ENCODE data around the gene ABLIM3. TPM values are rescaled to one million over a fixed set of nuclear protein-coding genes. Genes with fewer than 3 reads are reported as not detected.

Gene ABLIM3
- total and polyA plus RNA-seq, 2 experiments from 2014 or later, result 7.3 to 7.8 TPM

DNA sequence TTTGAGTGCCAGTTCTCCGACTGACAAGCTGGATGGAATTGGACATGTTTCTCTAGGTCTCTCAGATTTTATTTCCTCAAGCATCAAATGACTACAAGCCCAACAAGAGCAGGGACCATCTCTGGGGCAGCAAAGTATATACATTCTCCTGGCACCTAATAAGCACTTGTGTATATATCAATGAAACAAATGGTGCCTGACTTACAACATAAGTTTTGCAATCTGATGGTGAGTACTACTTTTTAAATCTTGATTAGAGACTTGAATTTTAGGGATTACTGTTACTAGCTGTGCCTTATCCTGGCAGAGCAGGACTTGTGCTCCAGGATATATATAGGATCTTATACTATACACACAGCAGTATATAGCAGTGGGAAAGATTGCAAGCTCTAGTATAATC lies 8.8 kb upstream of the ABLIM3 start:
- H3K27ac ChIP-seq, result no peak overlapping the region
- H4K20me1 ChIP-seq (ENCODE audit: insufficient read depth, poor library complexity, severe bottlenecking), result no peaks in the 10 kb centered on the region
- no peak for DNase-seq (ENCODE audit: low spot score)
- 88% methylated on average over 1 of the region's 1 CpG for WGBS (ENCODE audit: low lambda C conversion rate, missing lambda C conversion rate)
- no peak overlapping the region for H3K4me3 ChIP-seq
- H3K9me3 ChIP-seq (ENCODE audit: low read depth), result no peaks in the 10 kb centered on the region
- H3K79me2 ChIP-seq, result no peaks in the 10 kb centered on the region
- H3K27me3 ChIP-seq, result no peaks in the 10 kb centered on the region
- TF ChIP-seq, protein P1, sequence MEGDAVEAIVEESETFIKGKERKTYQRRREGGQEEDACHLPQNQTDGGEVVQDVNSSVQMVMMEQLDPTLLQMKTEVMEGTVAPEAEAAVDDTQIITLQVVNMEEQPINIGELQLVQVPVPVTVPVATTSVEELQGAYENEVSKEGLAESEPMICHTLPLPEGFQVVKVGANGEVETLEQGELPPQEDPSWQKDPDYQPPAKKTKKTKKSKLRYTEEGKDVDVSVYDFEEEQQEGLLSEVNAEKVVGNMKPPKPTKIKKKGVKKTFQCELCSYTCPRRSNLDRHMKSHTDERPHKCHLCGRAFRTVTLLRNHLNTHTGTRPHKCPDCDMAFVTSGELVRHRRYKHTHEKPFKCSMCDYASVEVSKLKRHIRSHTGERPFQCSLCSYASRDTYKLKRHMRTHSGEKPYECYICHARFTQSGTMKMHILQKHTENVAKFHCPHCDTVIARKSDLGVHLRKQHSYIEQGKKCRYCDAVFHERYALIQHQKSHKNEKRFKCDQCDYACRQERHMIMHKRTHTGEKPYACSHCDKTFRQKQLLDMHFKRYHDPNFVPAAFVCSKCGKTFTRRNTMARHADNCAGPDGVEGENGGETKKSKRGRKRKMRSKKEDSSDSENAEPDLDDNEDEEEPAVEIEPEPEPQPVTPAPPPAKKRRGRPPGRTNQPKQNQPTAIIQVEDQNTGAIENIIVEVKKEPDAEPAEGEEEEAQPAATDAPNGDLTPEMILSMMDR (IDR thresholded peaks at IDR 0.05; ENCODE audit: poor library complexity), result no peak
- TF ChIP-seq EZH2 (IDR thresholded peaks at IDR 0.05; ENCODE audit: borderline replicate concordance), result no peak
- no peak for TF ChIP-seq EZH2phosphoT487 (IDR thresholded peaks at IDR 0.05; ENCODE audit: low read depth, severe bottlenecking, unreplicated experiment)
- H3K4me1 ChIP-seq (ENCODE audit: insufficient read depth), result peaks cover 4% of the 10 kb centered on the region
- H2AFZ ChIP-seq, result no peak overlapping the region
- H3K36me3 ChIP-seq (replicated peaks; ENCODE audit: insufficient read depth, low read depth), result no peaks in the 10 kb centered on the region
- H3K4me2 ChIP-seq, result no peak overlapping the region
- no peaks in the 10 kb centered on the region for H3K9me2 ChIP-seq (replicated peaks; ENCODE audit: insufficient read depth)

DNA sequence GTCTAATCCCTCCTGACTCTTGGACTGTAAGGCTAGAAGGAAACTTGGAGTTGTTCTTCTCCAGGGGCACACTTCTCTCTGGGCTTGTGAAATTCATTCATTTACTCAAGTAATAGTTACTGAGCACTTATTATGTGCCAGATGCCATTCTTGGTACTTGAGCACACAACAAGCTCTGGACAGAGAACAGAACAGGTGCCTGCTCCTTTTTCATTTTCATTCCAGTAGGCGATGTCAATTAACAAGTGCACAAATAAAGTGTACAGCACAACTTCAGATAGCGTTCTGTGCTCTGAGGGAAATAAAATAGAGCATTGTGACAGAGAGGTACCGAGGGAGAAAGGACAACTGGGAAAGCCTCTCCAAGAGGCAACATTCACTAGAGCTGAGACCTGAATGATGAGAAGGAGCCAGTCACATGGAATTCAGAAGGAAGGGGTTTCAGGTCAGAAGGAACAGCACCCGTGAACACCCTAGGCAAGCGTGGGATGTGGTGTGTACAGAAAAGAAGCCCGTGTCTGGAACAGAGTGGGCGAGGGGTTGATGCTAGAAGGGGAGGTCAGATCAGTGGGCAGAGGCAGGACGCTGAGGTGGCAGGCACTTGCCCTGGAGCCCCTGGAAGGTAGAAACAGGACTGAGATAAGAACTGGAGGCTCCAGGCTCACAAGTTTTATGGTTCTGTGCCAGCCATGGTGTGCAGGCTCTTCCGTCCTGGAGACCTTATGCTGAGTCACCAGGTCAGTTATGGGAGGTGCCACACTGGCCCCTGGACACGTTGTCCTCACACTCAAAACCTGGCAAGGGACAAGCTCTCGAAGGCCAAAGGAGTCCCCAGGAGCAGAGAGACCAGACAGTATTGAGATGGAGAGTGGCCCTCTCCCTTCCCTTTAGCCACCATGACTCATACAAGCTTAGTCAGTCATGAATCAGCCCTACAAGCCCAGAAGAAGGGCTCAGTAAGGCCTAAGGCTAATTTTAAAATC lies 7.2 kb upstream of the ABLIM3 start:
- Histone ChIP-seq H3K79me2 (no peaks in the 10 kb centered on the region), H3K9me3 (ENCODE audit: low read depth) (no peaks in the 10 kb centered on the region), H3K9me2 (replicated peaks; ENCODE audit: insufficient read depth) (no peaks in the 10 kb centered on the region), H3K4me1 (ENCODE audit: insufficient read depth) (peaks cover 4% of the 10 kb centered on the region), H3K4me2 (no peak overlapping the region), H3K4me3 (no peak overlapping the region), H3K27me3 (no peaks in the 10 kb centered on the region), H2AFZ (no peak overlapping the region), H3K36me3 (replicated peaks; ENCODE audit: insufficient read depth, low read depth) (no peaks in the 10 kb centered on the region), H3K27ac (no peak overlapping the region), H4K20me1 (ENCODE audit: insufficient read depth, poor library complexity, severe bottlenecking) (no peaks in the 10 kb centered on the region)
- no peak for DNase-seq (ENCODE audit: low spot score)
- 79% methylated on average over 11 of the region's 11 CpGs for WGBS (ENCODE audit: low lambda C conversion rate, missing lambda C conversion rate)
- TF ChIP-seq EZH2 (IDR thresholded peaks at IDR 0.05; ENCODE audit: borderline replicate concordance), result no peak
- TF ChIP-seq, protein P1 (IDR thresholded peaks at IDR 0.05; ENCODE audit: poor library complexity), result no peak
- no peak for TF ChIP-seq EZH2phosphoT487 (IDR thresholded peaks at IDR 0.05; ENCODE audit: low read depth, severe bottlenecking, unreplicated experiment)

GRCh38 chr5:149134778-149135500 lies 6.4 kb upstream of the ABLIM3 start:
- Histone ChIP-seq H3K9me3 (ENCODE audit: low read depth) (no peaks in the 10 kb centered on the region), H3K4me1 (ENCODE audit: insufficient read depth) (peaks cover 4% of the 10 kb centered on the region), H3K36me3 (replicated peaks; ENCODE audit: insufficient read depth, low read depth) (no peaks in the 10 kb centered on the region), H3K4me2 (no peak overlapping the region), H3K9me2 (replicated peaks; ENCODE audit: insufficient read depth) (no peaks in the 10 kb centered on the region), H3K27ac (peak overlapping the region; percentile 24), H3K4me3 (no peak overlapping the region), H3K27me3 (no peaks in the 10 kb centered on the region), H2AFZ (no peak overlapping the region), H4K20me1 (ENCODE audit: insufficient read depth, poor library complexity, severe bottlenecking) (no peaks in the 10 kb centered on the region), H3K79me2 (no peaks in the 10 kb centered on the region)
- WGBS (ENCODE audit: low lambda C conversion rate, missing lambda C conversion rate), result 89% methylated on average over 6 of the region's 6 CpGs
- no peak for TF ChIP-seq EZH2phosphoT487 (IDR thresholded peaks at IDR 0.05; ENCODE audit: low read depth, severe bottlenecking, unreplicated experiment)
- TF ChIP-seq, protein P1 (IDR thresholded peaks at IDR 0.05; ENCODE audit: poor library complexity), result no peak
- TF ChIP-seq EZH2 (IDR thresholded peaks at IDR 0.05; ENCODE audit: borderline replicate concordance), result no peak
- no peak for DNase-seq (ENCODE audit: low spot score)

Measured in hepatocyte (in vitro differentiated cells).